NCI-H2196 (cell line): ENCODE results near the gene FRYL.
"Not testable (repeated sequence)": the region's sequence is repeated elsewhere in the genome, so short reads cannot be mapped to it uniquely, and the experiment has no call there.

Experiments
- DNase-seq: peaks from one replicate; lab custom pipeline; 2025; ENCODE audit not compliant: unreplicated experiment; lab: John Stamatoyannopoulos, UW

FRYL gene

GRCh38 chr4:48748949-48749596 is 31.0 kb downstream of the FRYL start:
- DNase-seq = peak; percentile 14

- no peak for DNase-seq
Measured at GRCh38 chr4:48746608-48747362, 33.3 kb downstream of the FRYL start.

DNA sequence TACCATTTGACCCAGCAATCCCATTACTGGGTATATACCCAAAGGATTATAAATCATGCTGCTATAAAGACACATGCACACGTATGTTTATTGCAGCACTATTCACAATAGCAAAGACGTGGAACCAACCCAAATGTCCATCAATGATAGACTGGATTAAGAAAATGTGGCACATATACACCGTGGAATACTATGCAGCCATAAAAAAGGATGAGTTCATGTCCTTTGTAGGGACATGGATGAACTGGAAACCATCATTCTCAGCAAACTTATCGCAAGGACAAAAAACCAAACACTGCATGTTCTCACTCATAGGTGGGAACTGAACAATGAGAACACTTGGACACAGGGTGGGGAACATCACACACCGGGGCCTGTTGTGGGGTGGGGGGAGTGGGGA is 34.9 kb downstream of the FRYL start:
- not testable (repeated sequence) for DNase-seq

GRCh38 chr4:48742412-48742811 is 37.7 kb downstream of the FRYL start:
- DNase-seq = no peak

- no peak for DNase-seq
Measured at GRCh38 chr4:48739560-48740019, 40.5 kb downstream of the FRYL start.

- DNase-seq = no peak
Measured at GRCh38 chr4:48738856-48739255, 41.2 kb downstream of the FRYL start.

DNA sequence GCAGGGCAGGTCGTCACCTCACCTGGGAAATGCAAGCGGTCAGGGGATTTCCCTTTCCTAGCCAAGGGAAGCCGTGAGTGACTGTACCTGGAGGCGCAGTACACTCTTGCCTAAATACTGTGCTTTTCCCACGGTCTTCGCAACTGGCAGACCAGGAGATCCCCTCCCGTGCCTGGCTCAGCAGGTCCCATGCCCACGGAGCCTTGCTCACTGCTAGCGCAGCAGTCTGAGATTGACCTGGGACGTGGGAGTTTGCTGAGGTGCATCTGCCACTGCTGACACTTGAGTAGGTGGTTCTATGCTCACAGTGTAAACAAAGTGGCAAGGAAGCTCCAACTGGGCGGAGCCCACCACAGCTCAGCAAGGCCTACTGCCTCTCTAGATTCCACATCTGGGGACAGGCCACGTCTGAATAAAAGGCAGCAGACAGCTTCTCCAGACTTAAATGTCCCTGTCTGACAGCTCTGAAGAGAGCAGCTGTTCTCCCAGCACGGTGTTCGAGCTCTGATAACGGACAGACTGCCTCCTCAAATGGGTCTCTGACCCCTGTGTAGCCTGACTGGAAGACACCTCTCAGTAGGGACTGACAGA is 51.1 kb downstream of the FRYL start:
- DNase-seq = not testable (repeated sequence)

DNA sequence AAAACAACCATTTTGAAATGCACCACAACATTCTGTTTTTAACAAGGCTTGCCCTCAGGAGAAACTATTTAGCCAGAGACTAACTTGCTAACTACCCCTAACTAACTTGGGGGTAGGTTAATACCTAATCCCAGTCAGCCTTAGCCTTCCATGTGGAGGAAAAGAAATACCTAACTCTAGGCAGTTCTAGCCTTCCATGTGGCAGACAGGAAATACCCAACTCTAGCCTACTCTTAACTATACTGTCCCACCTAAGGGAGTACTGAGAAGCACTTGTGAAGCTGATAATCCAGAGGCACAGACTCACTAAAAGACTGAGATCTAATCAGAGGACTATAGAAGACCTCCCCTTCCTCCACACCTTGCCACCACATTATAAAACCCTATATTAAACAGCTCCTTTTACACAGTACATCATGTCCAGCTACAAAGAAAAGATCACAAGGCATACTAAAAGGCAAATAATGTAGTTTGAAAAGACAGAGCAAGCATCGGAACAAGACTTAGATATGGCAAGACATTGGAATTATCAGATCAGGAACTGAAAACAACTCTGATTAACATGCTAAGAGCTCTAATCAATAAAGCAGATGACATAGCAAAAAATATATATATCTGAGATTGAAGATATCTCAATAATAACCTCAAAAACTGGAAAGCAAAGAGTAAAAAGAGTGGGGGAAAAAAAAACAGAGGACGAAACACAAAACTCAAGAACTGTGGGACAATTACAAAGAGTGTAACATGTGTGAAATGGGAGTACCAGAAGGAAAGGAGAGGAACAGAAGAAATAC is 52.2 kb downstream of the FRYL start:
- no peak for DNase-seq

GRCh38 chr4:48725414-48725813 is 54.7 kb downstream of the FRYL start:
- DNase-seq = no peak

- DNase-seq = no peak
Measured at GRCh38 chr4:48722509-48723446, 57.3 kb downstream of the FRYL start.

DNA sequence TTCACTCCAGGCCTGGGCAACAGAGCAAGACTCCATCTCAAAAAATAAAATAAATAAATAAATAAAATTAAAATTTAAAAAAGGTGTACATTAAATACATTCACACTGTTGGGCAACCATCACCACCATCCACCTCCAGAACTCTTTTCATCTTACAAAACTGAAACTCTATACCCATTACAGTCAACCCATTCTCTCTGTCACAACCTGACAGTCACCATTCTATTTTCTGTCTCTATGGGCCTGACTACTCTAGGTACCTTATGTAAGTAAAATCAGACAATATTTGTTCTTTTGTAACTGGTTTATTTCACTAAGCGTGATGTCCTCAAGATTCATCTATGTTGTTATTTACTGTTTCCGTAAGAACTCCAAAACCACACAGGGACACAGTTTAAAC is 59.6 kb downstream of the FRYL start:
- no peak for DNase-seq

DNA sequence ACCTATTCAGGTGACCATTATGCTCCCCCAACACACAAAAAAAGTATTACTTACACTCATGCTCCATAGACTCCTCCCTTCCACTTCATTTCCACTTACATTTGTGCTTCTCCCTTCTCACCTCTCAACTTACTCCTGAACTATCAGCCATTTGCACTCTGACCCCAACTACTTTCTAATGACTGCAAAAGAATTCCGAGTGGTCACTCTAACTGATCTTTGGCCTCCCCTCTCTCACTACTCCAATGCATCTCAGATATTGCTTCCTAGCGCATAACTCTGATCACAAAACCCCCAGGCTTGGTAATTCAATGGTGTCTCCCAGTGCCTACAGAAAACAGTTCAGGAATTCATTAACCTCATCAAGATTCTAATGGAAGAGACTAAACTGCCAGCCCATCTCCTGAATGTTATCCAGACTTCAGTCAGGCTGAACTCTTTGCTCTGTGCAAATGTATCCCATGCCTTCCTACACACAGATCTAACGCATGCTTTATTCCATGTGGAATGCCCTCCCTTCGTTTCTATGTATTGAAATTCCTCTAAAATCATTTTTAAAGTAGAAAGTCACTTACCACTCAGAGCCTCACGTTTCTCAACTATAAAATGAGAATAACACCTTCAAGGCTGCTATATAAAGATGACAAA is 61.1 kb downstream of the FRYL start:
- DNase-seq = no peak

GRCh38 chr4:48716285-48716684 is 63.8 kb downstream of the FRYL start:
- not testable (repeated sequence) for DNase-seq

DNA sequence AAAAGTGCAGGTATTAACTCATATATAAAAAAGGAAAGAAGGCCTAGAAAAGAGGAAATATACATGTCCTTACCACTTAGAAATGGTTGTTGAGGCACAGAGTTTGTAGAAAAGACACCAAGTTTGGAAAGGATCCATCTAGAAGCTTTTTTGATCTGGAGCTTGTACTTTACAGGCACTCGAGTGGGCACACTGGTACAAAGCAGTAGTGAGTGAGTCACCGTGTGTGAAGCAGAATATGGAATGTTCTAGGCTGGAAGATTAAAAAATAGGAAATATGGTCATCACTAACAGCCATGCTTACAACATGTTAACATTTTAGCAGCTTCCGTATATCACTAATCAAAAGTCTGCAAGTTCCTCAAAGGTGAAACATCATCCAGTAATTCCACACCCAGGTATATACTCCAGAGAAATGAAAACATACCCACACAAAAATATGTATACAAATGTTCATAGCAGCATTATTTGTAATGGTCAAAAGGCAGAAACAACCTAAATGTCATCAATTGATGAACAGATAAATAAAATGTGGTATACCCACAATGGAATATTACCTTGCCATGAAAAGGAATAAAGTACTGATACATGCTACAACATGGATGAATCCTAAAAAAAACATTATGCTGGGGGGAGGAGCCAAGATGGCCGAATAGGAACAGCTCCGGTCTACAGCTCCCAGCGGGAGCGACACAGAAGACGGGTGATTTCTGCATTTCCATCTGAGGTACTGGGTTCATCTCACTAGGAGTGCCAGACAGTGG is 69.5 kb downstream of the FRYL start:
- DNase-seq = no peak

DNA sequence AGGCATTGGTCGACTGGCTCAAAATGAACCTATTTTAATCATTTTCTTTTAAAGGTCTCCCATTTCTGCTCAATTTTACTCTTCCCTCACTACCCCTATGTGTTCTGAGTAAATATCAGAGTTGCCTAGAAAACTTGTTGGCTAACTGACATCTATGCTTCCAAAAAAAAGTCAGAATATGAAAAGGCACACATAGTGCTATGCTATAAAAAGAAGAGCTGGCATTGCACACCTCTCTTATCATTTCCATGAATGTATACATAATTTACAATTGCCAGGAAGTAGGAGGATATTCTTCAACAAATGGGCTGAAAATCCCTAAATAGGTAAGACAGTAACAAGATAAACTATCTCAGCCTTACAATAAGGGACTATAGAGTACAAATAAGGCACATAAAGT is 70.2 kb downstream of the FRYL start:
- no peak for DNase-seq

GRCh38 chr4:48708610-48709009 is 71.5 kb downstream of the FRYL start:
- no peak for DNase-seq

DNA sequence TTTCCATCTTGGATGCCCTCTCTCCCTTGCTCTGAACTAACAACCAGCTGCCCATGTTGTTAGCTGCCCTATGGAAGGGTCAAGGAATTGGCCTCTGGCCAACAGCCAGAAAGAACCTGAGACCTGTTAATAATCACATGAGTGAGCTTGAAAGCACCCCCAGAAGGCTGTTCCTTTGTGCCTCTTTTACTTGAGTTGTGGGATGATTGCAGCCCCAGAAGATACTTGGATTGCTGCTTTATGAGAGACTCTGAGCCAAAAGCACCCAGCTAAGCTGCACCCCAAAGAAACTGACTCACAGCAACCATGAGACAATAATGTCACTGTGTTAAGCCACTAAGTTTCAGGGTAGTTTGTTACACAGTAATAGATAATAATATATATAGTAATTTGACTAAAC is 73.3 kb downstream of the FRYL start:
- DNase-seq = peak; percentile 27

- DNase-seq = no peak
Measured at GRCh38 chr4:48705609-48706008, 74.5 kb downstream of the FRYL start.
